DND-41 (cell line): ENCODE results near the gene ADGRL4.

Experiments used
- EZH2 ChIP-seq: IDR thresholded peaks from 3 replicates; pipeline ENCODE4 v1.6.1; 2012; ENCODE audit warnings: borderline replicate concordance, low read depth, mild to moderate bottlenecking, moderate library complexity, low read length, inconsistent platforms; ENCODE audit not compliant: severe bottlenecking
- TF ChIP-seq, protein P1 (sequence below): IDR thresholded peaks from 2 replicates; pipeline ENCODE4 v1.5.1; 2012; ENCODE audit warnings: borderline replicate concordance, low read length, moderate library complexity, mild to moderate bottlenecking; ENCODE audit not compliant: poor library complexity, severe bottlenecking; ENCODE audit errors: extremely low read depth

DNA sequence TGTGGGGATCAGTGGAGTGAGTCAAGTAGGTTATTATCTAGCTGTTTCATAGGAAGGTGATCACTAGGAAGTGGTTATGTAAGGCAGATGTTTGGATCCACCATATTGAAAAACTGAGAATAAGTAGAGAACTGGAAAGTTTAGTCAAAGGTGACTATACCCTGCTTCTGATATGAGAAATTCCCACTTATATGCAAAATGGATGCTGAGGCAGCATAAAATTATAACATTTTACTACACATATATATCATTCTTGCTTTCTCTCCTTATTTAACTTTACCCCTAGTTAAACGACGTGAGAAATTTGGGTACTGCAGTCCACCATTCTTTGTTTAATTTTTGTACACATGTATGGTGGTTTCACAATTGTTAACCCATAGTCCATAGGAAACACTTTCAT, 142.4 kb downstream of the ADGRL4 start:
- TF ChIP-seq, protein P1, sequence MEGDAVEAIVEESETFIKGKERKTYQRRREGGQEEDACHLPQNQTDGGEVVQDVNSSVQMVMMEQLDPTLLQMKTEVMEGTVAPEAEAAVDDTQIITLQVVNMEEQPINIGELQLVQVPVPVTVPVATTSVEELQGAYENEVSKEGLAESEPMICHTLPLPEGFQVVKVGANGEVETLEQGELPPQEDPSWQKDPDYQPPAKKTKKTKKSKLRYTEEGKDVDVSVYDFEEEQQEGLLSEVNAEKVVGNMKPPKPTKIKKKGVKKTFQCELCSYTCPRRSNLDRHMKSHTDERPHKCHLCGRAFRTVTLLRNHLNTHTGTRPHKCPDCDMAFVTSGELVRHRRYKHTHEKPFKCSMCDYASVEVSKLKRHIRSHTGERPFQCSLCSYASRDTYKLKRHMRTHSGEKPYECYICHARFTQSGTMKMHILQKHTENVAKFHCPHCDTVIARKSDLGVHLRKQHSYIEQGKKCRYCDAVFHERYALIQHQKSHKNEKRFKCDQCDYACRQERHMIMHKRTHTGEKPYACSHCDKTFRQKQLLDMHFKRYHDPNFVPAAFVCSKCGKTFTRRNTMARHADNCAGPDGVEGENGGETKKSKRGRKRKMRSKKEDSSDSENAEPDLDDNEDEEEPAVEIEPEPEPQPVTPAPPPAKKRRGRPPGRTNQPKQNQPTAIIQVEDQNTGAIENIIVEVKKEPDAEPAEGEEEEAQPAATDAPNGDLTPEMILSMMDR, result no peak
- no peak for TF ChIP-seq EZH2
